ENCODE results near the gene USH1C.

DNA sequence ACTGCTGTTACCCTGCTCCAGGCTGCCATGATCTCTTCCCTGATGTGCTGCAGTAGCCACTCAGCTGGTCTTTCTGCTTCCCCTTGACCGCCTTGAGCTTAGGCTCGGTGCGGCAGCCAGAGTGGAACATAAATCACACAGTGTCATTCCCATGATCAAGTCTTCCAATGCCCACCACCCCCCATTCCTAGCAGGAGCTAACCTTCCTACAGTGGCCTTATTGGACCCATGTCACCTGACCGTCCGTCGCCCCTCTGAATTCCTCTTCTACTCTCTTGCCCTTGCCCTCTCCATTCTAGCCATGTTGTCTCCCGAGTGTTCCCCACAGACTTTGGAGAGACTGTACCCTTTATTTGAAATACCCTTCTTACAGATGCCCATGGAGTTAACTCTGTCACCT is 46.2 kb upstream of the USH1C start:
- TF ChIP-seq, protein P1, sequence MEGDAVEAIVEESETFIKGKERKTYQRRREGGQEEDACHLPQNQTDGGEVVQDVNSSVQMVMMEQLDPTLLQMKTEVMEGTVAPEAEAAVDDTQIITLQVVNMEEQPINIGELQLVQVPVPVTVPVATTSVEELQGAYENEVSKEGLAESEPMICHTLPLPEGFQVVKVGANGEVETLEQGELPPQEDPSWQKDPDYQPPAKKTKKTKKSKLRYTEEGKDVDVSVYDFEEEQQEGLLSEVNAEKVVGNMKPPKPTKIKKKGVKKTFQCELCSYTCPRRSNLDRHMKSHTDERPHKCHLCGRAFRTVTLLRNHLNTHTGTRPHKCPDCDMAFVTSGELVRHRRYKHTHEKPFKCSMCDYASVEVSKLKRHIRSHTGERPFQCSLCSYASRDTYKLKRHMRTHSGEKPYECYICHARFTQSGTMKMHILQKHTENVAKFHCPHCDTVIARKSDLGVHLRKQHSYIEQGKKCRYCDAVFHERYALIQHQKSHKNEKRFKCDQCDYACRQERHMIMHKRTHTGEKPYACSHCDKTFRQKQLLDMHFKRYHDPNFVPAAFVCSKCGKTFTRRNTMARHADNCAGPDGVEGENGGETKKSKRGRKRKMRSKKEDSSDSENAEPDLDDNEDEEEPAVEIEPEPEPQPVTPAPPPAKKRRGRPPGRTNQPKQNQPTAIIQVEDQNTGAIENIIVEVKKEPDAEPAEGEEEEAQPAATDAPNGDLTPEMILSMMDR (IDR thresholded peaks at IDR 0.05) = no peak
- TF ChIP-seq POLR2A (IDR thresholded peaks at IDR 0.05) = no peak
- no peak for TF ChIP-seq EP300 (IDR thresholded peaks at IDR 0.05)

All from tibial nerve (tissue), 4 donors.